Measurements from ENCODE around the gene GARRE1.

GARRE1 gene

DNA sequence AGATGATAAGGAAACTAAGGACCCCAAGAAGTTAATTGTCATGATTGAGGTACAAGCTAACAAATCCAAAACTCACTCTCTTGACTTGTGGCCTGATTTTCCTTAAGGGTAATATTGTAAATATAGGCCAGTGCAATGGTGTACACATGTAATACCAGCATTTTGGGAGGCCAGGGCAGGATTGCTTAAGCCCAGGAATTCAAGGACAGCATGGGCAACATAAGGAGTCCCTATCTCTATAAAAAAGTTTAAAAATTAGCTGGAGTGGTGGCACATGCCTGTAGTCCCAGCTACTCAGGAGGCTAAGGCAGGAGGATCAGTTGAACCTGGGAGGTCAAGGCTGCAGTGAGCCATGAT, 28.7 kb upstream of the GARRE1 start:
- no peak for DNase-seq (ENCODE audit: extremely low read depth, low read depth)
- no peak overlapping the region for H3K4me3 ChIP-seq (replicated peaks; ENCODE audit: low read depth, low read length)
- TF ChIP-seq, protein P1, sequence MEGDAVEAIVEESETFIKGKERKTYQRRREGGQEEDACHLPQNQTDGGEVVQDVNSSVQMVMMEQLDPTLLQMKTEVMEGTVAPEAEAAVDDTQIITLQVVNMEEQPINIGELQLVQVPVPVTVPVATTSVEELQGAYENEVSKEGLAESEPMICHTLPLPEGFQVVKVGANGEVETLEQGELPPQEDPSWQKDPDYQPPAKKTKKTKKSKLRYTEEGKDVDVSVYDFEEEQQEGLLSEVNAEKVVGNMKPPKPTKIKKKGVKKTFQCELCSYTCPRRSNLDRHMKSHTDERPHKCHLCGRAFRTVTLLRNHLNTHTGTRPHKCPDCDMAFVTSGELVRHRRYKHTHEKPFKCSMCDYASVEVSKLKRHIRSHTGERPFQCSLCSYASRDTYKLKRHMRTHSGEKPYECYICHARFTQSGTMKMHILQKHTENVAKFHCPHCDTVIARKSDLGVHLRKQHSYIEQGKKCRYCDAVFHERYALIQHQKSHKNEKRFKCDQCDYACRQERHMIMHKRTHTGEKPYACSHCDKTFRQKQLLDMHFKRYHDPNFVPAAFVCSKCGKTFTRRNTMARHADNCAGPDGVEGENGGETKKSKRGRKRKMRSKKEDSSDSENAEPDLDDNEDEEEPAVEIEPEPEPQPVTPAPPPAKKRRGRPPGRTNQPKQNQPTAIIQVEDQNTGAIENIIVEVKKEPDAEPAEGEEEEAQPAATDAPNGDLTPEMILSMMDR (IDR thresholded peaks at IDR 0.05; ENCODE audit: low read depth, low read length, missing control alignments) = no peak

DNA sequence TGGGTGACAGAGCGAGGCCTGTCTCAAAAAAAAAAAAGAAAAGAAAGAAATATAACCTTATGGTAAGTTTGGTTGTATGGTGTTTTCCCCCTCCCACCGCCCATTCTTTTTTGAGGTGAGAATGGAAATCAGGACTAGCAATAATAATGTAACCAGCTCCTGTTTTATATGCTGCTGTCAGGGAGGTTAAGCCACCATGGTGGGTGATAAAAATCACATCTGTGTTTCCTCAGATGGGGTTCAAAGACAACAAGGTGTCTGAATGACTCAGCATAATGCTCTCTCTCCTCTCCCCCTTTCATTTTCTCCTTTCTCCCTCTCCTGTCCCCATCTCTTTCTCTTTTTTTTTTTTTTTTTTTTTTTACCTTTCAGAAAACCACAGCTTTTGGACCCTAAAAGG, 28.3 kb upstream of the GARRE1 start:
- H3K4me3 ChIP-seq (replicated peaks; ENCODE audit: low read depth, low read length) = no peak overlapping the region
- DNase-seq (ENCODE audit: extremely low read depth, low read depth) = no peak
- TF ChIP-seq, protein P1 (IDR thresholded peaks at IDR 0.05; ENCODE audit: low read depth, low read length, missing control alignments) = no peak

- H3K4me3 ChIP-seq (replicated peaks; ENCODE audit: low read depth, low read length) = no peak overlapping the region
- DNase-seq (ENCODE audit: extremely low read depth, low read depth) = no peak
- TF ChIP-seq, protein P1 (IDR thresholded peaks at IDR 0.05; ENCODE audit: low read depth, low read length, missing control alignments) = no peak
Observed at GRCh38 chr19:34228347-34228746, 26.0 kb upstream of the GARRE1 start.

DNA sequence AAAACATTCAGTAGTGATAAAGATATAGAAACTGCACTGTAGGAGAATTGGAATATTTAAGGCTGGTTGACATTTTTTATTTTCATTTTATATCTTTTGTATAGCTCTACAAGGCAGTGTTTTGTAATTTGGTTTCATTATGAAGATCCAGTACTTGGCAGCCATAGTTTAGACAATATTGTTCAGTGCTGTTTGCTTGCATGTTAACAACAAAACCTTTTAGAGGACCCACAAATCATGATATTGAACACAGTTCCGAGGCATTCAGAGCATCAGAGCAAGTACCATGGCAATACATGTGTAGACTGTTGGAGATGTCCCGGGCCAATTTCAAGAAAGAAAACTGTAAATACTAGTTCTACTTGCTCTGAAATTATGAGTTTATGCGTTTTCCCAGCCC, 25.6 kb upstream of the GARRE1 start:
- TF ChIP-seq, protein P1 (IDR thresholded peaks at IDR 0.05; ENCODE audit: low read depth, low read length, missing control alignments) = no peak
- no peak overlapping the region for H3K4me3 ChIP-seq (replicated peaks; ENCODE audit: low read depth, low read length)
- no peak for DNase-seq (ENCODE audit: extremely low read depth, low read depth)

GRCh38 chr19:34229721-34230120, 24.6 kb upstream of the GARRE1 start:
- TF ChIP-seq, protein P1 (IDR thresholded peaks at IDR 0.05; ENCODE audit: low read depth, low read length, missing control alignments) = no peak
- H3K4me3 ChIP-seq (replicated peaks; ENCODE audit: low read depth, low read length) = no peak overlapping the region
- no peak for DNase-seq (ENCODE audit: extremely low read depth, low read depth)

- TF ChIP-seq, protein P1 (IDR thresholded peaks at IDR 0.05; ENCODE audit: low read depth, low read length, missing control alignments) = no peak
- no peak overlapping the region for H3K4me3 ChIP-seq (replicated peaks; ENCODE audit: low read depth, low read length)
- DNase-seq (ENCODE audit: extremely low read depth, low read depth) = no peak
Observed at GRCh38 chr19:34230820-34231219, 23.5 kb upstream of the GARRE1 start.

- no peak for DNase-seq (ENCODE audit: extremely low read depth, low read depth)
- TF ChIP-seq, protein P1 (IDR thresholded peaks at IDR 0.05; ENCODE audit: low read depth, low read length, missing control alignments) = no peak
- no peak overlapping the region for H3K4me3 ChIP-seq (replicated peaks; ENCODE audit: low read depth, low read length)
Observed at GRCh38 chr19:34231439-34231838, 22.9 kb upstream of the GARRE1 start.

Data from HFF-Myc (cell line).